ENCODE results near the gene NAALADL2.
"Not testable (repeated sequence)": the region's sequence is repeated elsewhere in the genome, so short reads cannot be mapped to it uniquely, and the experiment has no call there.

Gene NAALADL2

GRCh38 chr3:175391601-175392000 is 532.5 kb downstream of the NAALADL2 start:
- no peak for DNase-seq

GRCh38 chr3:175392653-175393052 is 533.5 kb downstream of the NAALADL2 start:
- no peak for DNase-seq

GRCh38 chr3:175397372-175397771 is 538.2 kb downstream of the NAALADL2 start:
- no peak for DNase-seq

GRCh38 chr3:175398676-175399075 is 539.5 kb downstream of the NAALADL2 start:
- no peak for DNase-seq

- no peak for DNase-seq
Observed at GRCh38 chr3:175399156-175399840, 540.2 kb downstream of the NAALADL2 start.

GRCh38 chr3:175404027-175404426 is 544.9 kb downstream of the NAALADL2 start:
- no peak for DNase-seq

- DNase-seq: no peak
Observed at GRCh38 chr3:175404621-175405020, 545.5 kb downstream of the NAALADL2 start.

GRCh38 chr3:175410251-175410650 is 551.1 kb downstream of the NAALADL2 start:
- DNase-seq: no peak

- DNase-seq: no peak
Observed at GRCh38 chr3:175411405-175411804, 552.3 kb downstream of the NAALADL2 start.

GRCh38 chr3:175411946-175412345 is 552.8 kb downstream of the NAALADL2 start:
- no peak for DNase-seq

GRCh38 chr3:175413926-175414325 is 554.8 kb downstream of the NAALADL2 start:
- no peak for DNase-seq

- DNase-seq: no peak
Observed at GRCh38 chr3:175416600-175416999, 557.5 kb downstream of the NAALADL2 start.

- no peak for DNase-seq
Observed at GRCh38 chr3:175417426-175417825, 558.3 kb downstream of the NAALADL2 start.

- DNase-seq: no peak
Observed at GRCh38 chr3:175421902-175422301, 562.8 kb downstream of the NAALADL2 start.

GRCh38 chr3:175422744-175423143 is 563.6 kb downstream of the NAALADL2 start:
- no peak for DNase-seq

- DNase-seq: not testable (repeated sequence)
Observed at GRCh38 chr3:175423848-175424247, 564.7 kb downstream of the NAALADL2 start.

GRCh38 chr3:175426805-175427204 is 567.7 kb downstream of the NAALADL2 start:
- no peak for DNase-seq

- no peak for DNase-seq
Observed at GRCh38 chr3:175428466-175428865, 569.3 kb downstream of the NAALADL2 start.

GRCh38 chr3:175430983-175431773 is 572.0 kb downstream of the NAALADL2 start:
- DNase-seq: no peak

- no peak for DNase-seq
Observed at GRCh38 chr3:175432376-175433025, 573.4 kb downstream of the NAALADL2 start.

- DNase-seq: no peak
Observed at GRCh38 chr3:175433026-175433674, 574.0 kb downstream of the NAALADL2 start.

GRCh38 chr3:175434561-175434960 is 575.4 kb downstream of the NAALADL2 start:
- no peak for DNase-seq

- no peak for DNase-seq
Observed at GRCh38 chr3:175443682-175444081, 584.5 kb downstream of the NAALADL2 start.

Measured in activated CD4-positive, alpha-beta T cell treated with anti-CD3 and anti-CD28 coated beads, Interleukin-2, amount 50 U/mL, for 16 hours (primary cell).